ENCODE data around the gene FAM9B.

- TF ChIP-seq CTCF (conservative IDR thresholded peaks at IDR 0.05 in 1 of 2, IDR thresholded peaks at IDR 0.05 in 1 of 2; ENCODE audit: low read depth in 1 of 2, low read length in 2 of 2) (no peak), EZH2 (IDR thresholded peaks at IDR 0.05; ENCODE audit: low read length, missing control alignments) (no peak)
Observed at GRCh38 chrX:9033989-9034388, at the start of gene FAM9B.

Measured in fibroblast of lung (primary cell).